GM23248 (cell line): ENCODE results near the gene ADGRD2. TPM values are rescaled to one million over a fixed set of nuclear protein-coding genes. Genes with fewer than 3 reads are reported as not detected.

Experiments used
- DNase-seq: peaks from one replicate; pipeline ENCODE4 v3.0.0-alpha.2; 2015
- H2AFZ ChIP-seq: fragments of 200-600 bp; sonication (generic); 2 replicates; pipeline ENCODE4 v1.6.1; 2016; ENCODE audit warnings: antibody characterized with exemption
- H3F3A ChIP-seq: fragments of 200-600 bp; sonication (generic); 2 replicates; pipeline ENCODE4 v1.6.1; 2016; ENCODE audit warnings: mild to moderate bottlenecking, antibody characterized with exemption, mixed run types; ENCODE audit not compliant: insufficient read depth
- H3K27ac ChIP-seq: fragments of 200-600 bp; sonication (generic); 2 replicates; pipeline ENCODE4 v1.5.1; 2016; ENCODE audit warnings: mild to moderate bottlenecking
- H3K27me3 ChIP-seq: fragments of 200-600 bp; sonication (generic); replicated peaks from 2 replicates; pipeline ENCODE4 v1.6.1; 2016; ENCODE audit warnings: mild to moderate bottlenecking; ENCODE audit not compliant: insufficient read depth
- H3K36me3 ChIP-seq: fragments of 200-600 bp; sonication (generic); 2 replicates; pipeline ENCODE4 v1.6.1; 2016; ENCODE audit warnings: low read depth, mild to moderate bottlenecking
- H3K4me1 ChIP-seq: fragments of 200-600 bp; sonication (generic); 2 replicates; pipeline ENCODE4 v1.6.1; 2016; ENCODE audit warnings: mild to moderate bottlenecking; ENCODE audit not compliant: insufficient read depth
- H3K4me2 ChIP-seq: fragments of 200-600 bp; sonication (generic); one replicate; pipeline ENCODE4 v1.6.1; 2016; ENCODE audit warnings: mild to moderate bottlenecking; ENCODE audit not compliant: unreplicated experiment
- H3K4me3 ChIP-seq: fragments of 200-600 bp; sonication (generic); 2 replicates; pipeline ENCODE4 v1.5.1; 2016; ENCODE audit warnings: mild to moderate bottlenecking
- H3K79me2 ChIP-seq: fragments of 200-600 bp; sonication (generic); 2 replicates; pipeline ENCODE4 v1.6.1; 2016; ENCODE audit warnings: mild to moderate bottlenecking; ENCODE audit not compliant: insufficient read depth
- H3K9ac ChIP-seq: fragments of 200-600 bp; sonication (generic); 2 replicates; pipeline ENCODE4 v1.6.1; 2016; ENCODE audit warnings: mild to moderate bottlenecking
- H3K9me2 ChIP-seq: fragments of 200-600 bp; sonication (generic); 2 replicates; pipeline ENCODE4 v1.6.1; 2016; ENCODE audit warnings: mixed run types, mild to moderate bottlenecking, moderate library complexity; ENCODE audit not compliant: insufficient read depth
- H3K9me3 ChIP-seq: fragments of 200-600 bp; sonication (generic); one replicate; pipeline ENCODE4 v1.6.1; 2017; ENCODE audit warnings: low read depth
- H4K20me1 ChIP-seq: fragments of 200-600 bp; sonication (generic); 2 replicates; pipeline ENCODE4 v1.6.0; 2016; ENCODE audit not compliant: insufficient read depth
- EZH2 ChIP-seq: fragments of 200-600 bp; sonication (generic); IDR thresholded peaks from 2 replicates; pipeline ENCODE4 v1.6.1; 2018; ENCODE audit warnings: antibody characterized with exemption, mild to moderate bottlenecking; ENCODE audit not compliant: insufficient read depth, poor library complexity, severe bottlenecking
- EZH2phosphoT487 ChIP-seq: fragments of 200-600 bp; sonication (generic); IDR thresholded peaks from 2 replicates; pipeline ENCODE4 v1.6.1; 2018; ENCODE audit warnings: antibody characterized with exemption, moderate library complexity, mild to moderate bottlenecking, low read depth; ENCODE audit not compliant: insufficient read depth
- WGBS, 2 experiments: methylation state at CpG; one replicate each; pipeline ENCODE4 v1.1.6; 2015 to 2017; ENCODE audit warnings: low lambda C conversion rate in 2 of 2, low coverage in 1 of 2; ENCODE audit errors: missing lambda C conversion rate in 2 of 2; 5-methylcytosine and 5-hydroxymethylcytosine counted together
- in situ Hi-C: fragments of 300-500 bp; cut with MboI; formaldehyde crosslinking; loops from 2 replicates; pipeline ENCODE4 v1.15.0; 2020
- polyA plus RNA-seq: library from polyadenylated mRNA; unstranded; fragments of >200 nt; fragmentation: Nextera tagmentation; extraction: Ambion mirVana; gene quantifications from 2 replicates; pipeline ENCODE4 v1.2.1, GENCODE V29; 2016
- total RNA-seq: library from RNA; depleted of rRNA; stranded (reverse); fragments of >200 nt; shearing (Covaris generic); gene quantifications from 2 replicates; pipeline ENCODE4 v1.2.3, GENCODE V29; 2014

The ADGRD2 gene
- total and polyA plus RNA-seq, 2 experiments from 2014 or later, result not detected

DNA sequence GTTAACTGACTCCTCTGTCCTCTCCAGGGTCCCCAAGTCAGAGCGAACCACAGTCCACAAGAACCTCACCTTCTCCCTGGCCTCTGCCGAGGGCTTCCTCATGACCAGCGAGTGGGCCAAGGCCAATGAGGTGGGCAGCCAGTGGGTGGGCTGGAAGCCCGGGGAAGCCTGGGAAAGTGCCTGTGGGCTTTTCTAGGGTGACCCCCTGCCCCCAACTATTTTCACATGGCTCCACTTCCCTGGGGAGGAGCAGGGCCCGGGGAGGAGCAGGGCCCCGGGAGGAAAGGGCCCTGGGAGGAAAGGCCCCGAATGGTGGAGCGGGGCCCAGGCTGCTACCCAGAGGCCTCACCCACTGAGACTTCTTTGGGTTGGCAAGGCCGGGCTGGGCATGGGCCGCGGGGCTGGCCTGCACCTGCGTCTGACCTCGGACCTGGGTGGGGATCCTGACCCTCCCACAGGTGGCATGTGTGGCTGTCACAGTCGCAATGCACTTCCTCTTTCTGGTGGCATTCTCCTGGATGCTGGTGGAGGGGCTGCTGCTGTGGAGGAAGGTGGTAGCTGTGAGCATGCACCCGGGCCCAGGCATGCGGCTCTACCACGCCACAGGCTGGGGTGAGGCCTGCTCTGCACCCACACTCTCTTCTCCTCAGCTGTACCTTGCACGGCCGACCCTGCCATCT lies 17.9 kb downstream of the ADGRD2 start:
- Histone ChIP-seq H2AFZ (no peak overlapping the region), H3K36me3 (no peaks in the 10 kb centered on the region), H4K20me1 (no peaks in the 10 kb centered on the region), H3K4me1 (no peaks in the 10 kb centered on the region), H3K9me2 (no peaks in the 10 kb centered on the region), H3K79me2 (no peaks in the 10 kb centered on the region), H3F3A (no peaks in the 10 kb centered on the region), H3K9ac (no peak overlapping the region), H3K27me3 (peaks cover 7% of the 10 kb centered on the region), H3K9me3 (no peaks in the 10 kb centered on the region), H3K4me2 (no peak overlapping the region), H3K4me3 (no peak overlapping the region), H3K27ac (no peak overlapping the region)
- in situ Hi-C loops, result no loop called here
- no peak for DNase-seq
- 85 to 88% methylated on average over 14 to 19 of the region's 19 CpGs for WGBS, 2 experiments
- no peak for TF ChIP-seq EZH2phosphoT487
- no peak for TF ChIP-seq EZH2

DNA sequence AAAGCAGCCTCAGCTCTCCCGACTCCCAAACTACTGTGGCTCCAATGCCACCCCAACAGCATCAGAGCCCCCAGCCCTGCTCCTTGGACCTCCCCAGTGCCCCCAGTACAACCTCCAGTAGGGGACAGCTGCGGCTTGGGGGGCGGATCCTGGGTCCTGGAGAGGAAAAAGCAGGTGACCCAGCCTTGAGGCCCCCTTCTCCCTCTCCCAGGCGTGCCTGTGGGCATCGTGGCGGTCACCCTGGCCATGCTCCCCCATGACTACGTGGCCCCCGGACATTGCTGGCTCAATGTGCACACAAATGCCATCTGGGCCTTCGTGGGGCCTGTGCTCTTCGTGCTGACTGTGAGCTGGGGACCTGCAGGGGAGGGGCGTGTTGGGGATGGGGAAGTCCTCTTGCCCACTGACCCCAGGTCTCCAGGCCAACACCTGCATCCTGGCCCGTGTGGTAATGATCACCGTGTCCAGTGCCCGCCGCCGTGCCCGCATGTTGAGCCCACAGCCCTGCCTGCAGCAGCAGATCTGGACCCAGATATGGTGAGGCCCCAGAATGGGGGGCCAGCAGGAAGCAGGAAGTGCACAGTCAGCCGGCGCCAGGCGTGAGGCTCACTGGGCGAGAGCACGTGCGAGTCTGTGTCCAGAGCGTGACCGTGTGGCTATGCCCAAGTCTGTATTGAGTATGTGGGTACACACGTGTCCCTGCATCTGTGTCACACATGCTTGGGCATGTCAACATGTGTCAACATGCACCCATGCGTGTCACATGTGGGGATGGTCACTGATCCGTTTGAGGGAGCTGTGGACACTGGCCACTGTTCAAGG lies 19.0 kb downstream of the ADGRD2 start:
- no peak for DNase-seq
- in situ Hi-C loops, result no loop called here
- no peaks in the 10 kb centered on the region for H3K9me3 ChIP-seq

DNA sequence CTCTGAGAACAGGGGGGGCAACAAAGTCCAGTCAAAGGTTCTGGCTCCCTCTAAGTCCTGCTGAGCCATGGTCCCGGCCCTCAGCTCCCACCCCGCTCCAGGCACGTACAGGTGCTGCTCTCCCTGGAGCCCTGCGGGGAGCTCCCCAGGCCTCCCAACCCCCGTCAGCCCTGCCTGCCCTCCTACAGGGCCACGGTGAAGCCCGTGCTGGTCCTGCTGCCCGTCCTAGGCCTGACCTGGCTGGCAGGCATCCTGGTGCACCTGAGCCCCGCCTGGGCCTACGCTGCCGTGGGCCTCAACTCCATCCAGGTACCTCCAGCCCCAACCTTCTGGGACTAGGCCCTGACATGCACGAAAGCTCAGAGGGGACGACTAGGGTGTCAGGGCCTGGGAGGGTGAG lies 20.1 kb downstream of the ADGRD2 start:
- H3K4me3 ChIP-seq, result no peak overlapping the region
- H2AFZ ChIP-seq, result no peak overlapping the region
- no peak for DNase-seq
- no peaks in the 10 kb centered on the region for H3K36me3 ChIP-seq
- no peak overlapping the region for H3K4me2 ChIP-seq
- H3K79me2 ChIP-seq, result no peaks in the 10 kb centered on the region
- no peaks in the 10 kb centered on the region for H3K9me3 ChIP-seq
- 62 to 66% methylated on average over 13 of the region's 13 CpGs for WGBS, 2 experiments
- no peak overlapping the region for H3K27ac ChIP-seq
- H3K27me3 ChIP-seq, result no peaks in the 10 kb centered on the region
- H3K4me1 ChIP-seq, result no peaks in the 10 kb centered on the region
- TF ChIP-seq EZH2 (no peak), EZH2phosphoT487 (no peak)
- no peak overlapping the region for H3K9ac ChIP-seq
- in situ Hi-C loops, result no loop called here
- no peaks in the 10 kb centered on the region for H3F3A ChIP-seq
- no peaks in the 10 kb centered on the region for H3K9me2 ChIP-seq
- no peaks in the 10 kb centered on the region for H4K20me1 ChIP-seq

More for the DNA sequence above, 19.0 kb downstream of the ADGRD2 start:
- Histone ChIP-seq H3K27me3 (no peaks in the 10 kb centered on the region), H3F3A (no peaks in the 10 kb centered on the region), H3K4me1 (no peaks in the 10 kb centered on the region), H3K9me2 (no peaks in the 10 kb centered on the region), H3K4me3 (no peak overlapping the region), H3K79me2 (no peaks in the 10 kb centered on the region), H3K36me3 (no peaks in the 10 kb centered on the region), H4K20me1 (no peaks in the 10 kb centered on the region), H3K27ac (no peak overlapping the region), H3K9ac (no peak overlapping the region), H3K4me2 (no peak overlapping the region), H2AFZ (no peak overlapping the region)
- TF ChIP-seq EZH2 (no peak), EZH2phosphoT487 (no peak)
- 66 to 71% methylated on average over 27 to 28 of the region's 28 CpGs for WGBS, 2 experiments

DNA sequence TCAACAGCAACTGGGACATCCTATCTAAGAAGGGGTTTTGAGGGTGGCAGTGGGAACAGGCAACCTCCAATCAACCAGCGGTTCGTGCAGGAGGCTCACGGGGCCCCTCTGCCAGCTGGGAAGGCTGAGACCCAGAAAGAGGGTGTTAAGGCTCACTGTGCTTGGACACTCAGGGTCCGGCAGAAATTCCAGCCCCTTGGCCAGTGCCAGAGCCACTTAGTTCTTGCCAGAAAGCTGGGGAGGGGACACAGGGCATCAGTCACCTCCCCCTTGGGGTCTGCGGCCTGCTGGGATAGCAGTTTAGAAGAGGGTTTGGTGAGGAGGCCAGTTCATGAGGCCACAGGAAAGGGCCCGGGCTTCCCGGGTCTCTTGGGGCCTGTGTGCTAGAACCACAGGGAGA lies 20.5 kb downstream of the ADGRD2 start:
- no peaks in the 10 kb centered on the region for H3K4me1 ChIP-seq
- no peak overlapping the region for H3K4me3 ChIP-seq
- no peak for DNase-seq
- H3K27ac ChIP-seq, result no peak overlapping the region
- no peaks in the 10 kb centered on the region for H3K9me2 ChIP-seq
- no peaks in the 10 kb centered on the region for H3K79me2 ChIP-seq
- no peaks in the 10 kb centered on the region for H4K20me1 ChIP-seq
- no peak for TF ChIP-seq EZH2phosphoT487
- no peaks in the 10 kb centered on the region for H3F3A ChIP-seq
- H2AFZ ChIP-seq, result no peak overlapping the region
- H3K9me3 ChIP-seq, result no peaks in the 10 kb centered on the region
- in situ Hi-C loops, result no loop called here
- no peaks in the 10 kb centered on the region for H3K27me3 ChIP-seq
- H3K36me3 ChIP-seq, result no peaks in the 10 kb centered on the region
- no peak overlapping the region for H3K4me2 ChIP-seq
- no peak overlapping the region for H3K9ac ChIP-seq
- 53 to 62% methylated on average over 7 of the region's 7 CpGs for WGBS, 2 experiments
